WI38 (cell line): ENCODE results near the gene ANKRD37.

Experiments used
- H3K4me3 ChIP-seq: 2 replicates; pipeline ENCODE4 v1.5.1; 2011; ENCODE audit warnings: low read depth, mild to moderate bottlenecking, control low read depth, low read length
- CTCF ChIP-seq: IDR thresholded peaks from 2 replicates; pipeline ENCODE4 v1.5.1; 2012; ENCODE audit warnings: low read depth, mild to moderate bottlenecking, control low read depth, low read length

ANKRD37 gene

GRCh38 chr4:185412412-185412811 lies 15.8 kb downstream of the ANKRD37 start:
- no peak overlapping the region for H3K4me3 ChIP-seq
- TF ChIP-seq CTCF = no peak

GRCh38 chr4:185416955-185417354 lies 20.3 kb downstream of the ANKRD37 start:
- TF ChIP-seq CTCF = no peak
- no peak overlapping the region for H3K4me3 ChIP-seq

- H3K4me3 ChIP-seq = no peak overlapping the region
- TF ChIP-seq CTCF = no peak
Measured at GRCh38 chr4:185421366-185422124, 24.9 kb downstream of the ANKRD37 start.

- no peak for TF ChIP-seq CTCF
- peak overlapping the region; percentile 91 for H3K4me3 ChIP-seq
Measured at GRCh38 chr4:185424905-185425646, 28.4 kb downstream of the ANKRD37 start.

- peak within 1 kb of the TSS; percentile 91 for H3K4me3 ChIP-seq
- no peak for TF ChIP-seq CTCF
Measured at GRCh38 chr4:185425647-185426352, 29.2 kb downstream of the ANKRD37 start, which contains the start of gene UFSP2. Gene UFSP2 (minus strand): TSS chr4:185425964. CDS start chr4:185425868, 96 bp downstream.

GRCh38 chr4:185426960-185427688 lies 30.5 kb downstream of the ANKRD37 start:
- no peak overlapping the region for H3K4me3 ChIP-seq
- TF ChIP-seq CTCF = no peak
